C4-2B (cell line): ENCODE data around the gene SCYL3.

Source experiments
- ZFX ChIP-seq: fragments of 450-650 bp; IDR thresholded peaks from 2 replicates; pipeline ENCODE4 v1.6.1; 2017
- TF ChIP-seq, protein P1 (sequence below): fragments of 450-650 bp; conservative IDR thresholded peaks from 2 replicates; pipeline ENCODE4 v1.5.1; 2017; ENCODE audit warnings: mild to moderate bottlenecking

DNA sequence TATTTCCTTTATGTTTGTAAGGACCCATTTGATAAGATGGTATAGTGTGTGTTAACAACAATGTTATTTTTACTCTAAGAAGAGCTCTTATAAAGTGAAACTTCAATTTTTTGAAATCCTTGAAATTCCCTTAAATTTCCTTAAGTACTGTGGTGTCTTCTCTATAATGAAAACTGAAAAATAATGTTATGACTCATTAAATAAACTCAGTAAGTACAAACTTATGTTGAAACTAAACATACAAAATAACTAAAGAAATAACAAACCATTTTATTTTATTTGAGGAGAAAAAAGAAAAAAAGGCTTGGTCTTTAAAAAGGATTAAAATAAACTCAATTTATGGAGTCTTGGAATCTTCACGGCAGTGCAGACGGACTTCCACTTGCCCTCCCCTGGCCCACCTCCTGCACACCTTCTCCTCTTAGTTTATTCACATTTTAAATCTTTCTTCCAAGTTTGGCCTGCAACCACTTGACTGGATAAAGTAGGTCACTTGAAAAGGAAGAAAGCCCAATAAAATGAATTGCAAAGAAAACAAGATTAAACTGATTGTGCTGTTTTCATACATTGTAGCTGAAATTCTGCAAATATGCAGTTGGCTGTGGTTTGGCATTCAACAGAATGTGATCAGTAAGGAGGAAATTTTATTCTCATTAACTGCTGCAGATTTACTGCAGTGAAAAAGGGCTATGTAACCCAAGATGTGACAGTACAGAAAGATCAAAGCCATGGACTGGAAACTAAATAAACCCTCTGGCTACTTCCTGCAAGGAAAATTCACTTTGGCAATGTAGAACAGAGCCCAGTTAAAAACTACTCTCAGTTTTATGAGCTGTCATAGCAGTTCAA is 48.5 kb upstream of the SCYL3 start:
- TF ChIP-seq, protein P1, sequence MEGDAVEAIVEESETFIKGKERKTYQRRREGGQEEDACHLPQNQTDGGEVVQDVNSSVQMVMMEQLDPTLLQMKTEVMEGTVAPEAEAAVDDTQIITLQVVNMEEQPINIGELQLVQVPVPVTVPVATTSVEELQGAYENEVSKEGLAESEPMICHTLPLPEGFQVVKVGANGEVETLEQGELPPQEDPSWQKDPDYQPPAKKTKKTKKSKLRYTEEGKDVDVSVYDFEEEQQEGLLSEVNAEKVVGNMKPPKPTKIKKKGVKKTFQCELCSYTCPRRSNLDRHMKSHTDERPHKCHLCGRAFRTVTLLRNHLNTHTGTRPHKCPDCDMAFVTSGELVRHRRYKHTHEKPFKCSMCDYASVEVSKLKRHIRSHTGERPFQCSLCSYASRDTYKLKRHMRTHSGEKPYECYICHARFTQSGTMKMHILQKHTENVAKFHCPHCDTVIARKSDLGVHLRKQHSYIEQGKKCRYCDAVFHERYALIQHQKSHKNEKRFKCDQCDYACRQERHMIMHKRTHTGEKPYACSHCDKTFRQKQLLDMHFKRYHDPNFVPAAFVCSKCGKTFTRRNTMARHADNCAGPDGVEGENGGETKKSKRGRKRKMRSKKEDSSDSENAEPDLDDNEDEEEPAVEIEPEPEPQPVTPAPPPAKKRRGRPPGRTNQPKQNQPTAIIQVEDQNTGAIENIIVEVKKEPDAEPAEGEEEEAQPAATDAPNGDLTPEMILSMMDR, result no peak
- no peak for TF ChIP-seq ZFX
